Prostate gland (tissue), 2 donors: ENCODE results near the gene TBX5. TPM values are rescaled to one million over a fixed set of nuclear protein-coding genes. Genes with fewer than 3 reads are reported as not detected.

Source experiments
- DNase-seq: peaks from one replicate; pipeline ENCODE4 v3.0.0-alpha.2; 2019; ENCODE audit warnings: low spot score
- H3K27ac ChIP-seq, 2 donors: fragments of 200-600 bp; sonication (generic); 2 replicates each; pipeline ENCODE4 v1.5.1; 2017 to 2019
- H3K27me3 ChIP-seq: fragments of 200-600 bp; sonication (generic); replicated peaks from 2 replicates; pipeline ENCODE4 v1.5.1; 2019; ENCODE audit not compliant: insufficient read depth
- H3K36me3 ChIP-seq, 2 donors: fragments of 200-600 bp; sonication (generic); 1 replicate in 1 of 2; 2 replicates in 1 of 2; pipeline versions ENCODE4 v1.5.1 to v1.8.1; 2017 to 2019
- H3K4me1 ChIP-seq: fragments of 200-600 bp; sonication (generic); replicated peaks from 2 replicates; pipeline ENCODE4 v1.5.1; 2019
- H3K4me3 ChIP-seq, 2 donors: fragments of 200-600 bp; sonication (generic); 2 replicates each; pipeline ENCODE4 v1.5.1; 2017 to 2019
- H3K9me3 ChIP-seq: fragments of 200-600 bp; sonication (generic); 2 replicates; pipeline ENCODE4 v1.5.1; 2017
- POLR2A ChIP-seq: fragments of 450-650 bp; IDR thresholded peaks from one replicate; pipeline ENCODE4 v1.6.1; 2016; ENCODE audit warnings: antibody characterized with exemption, mild to moderate bottlenecking
- POLR2AphosphoS5 ChIP-seq: sonication (generic); formaldehyde crosslinking; IDR thresholded peaks from one replicate; pipeline ENCODE4 v1.6.1; 2017; ENCODE audit warnings: antibody characterized with exemption
- WGBS: methylation state at CpG from one replicate; pipeline ENCODE4 v1.1.5; 2018; 5-methylcytosine and 5-hydroxymethylcytosine counted together
- intact Hi-C: fragments of 100-400 bp; cut with DNase I; formaldehyde crosslinking; loops from one replicate; pipeline ENCODE4 v1.14.2; 2022
- total RNA-seq, 2 donors: library from RNA; depleted of rRNA; stranded (reverse); fragments of >200 nt; gene quantifications; one replicate each; pipeline ENCODE4 v1.1.0, GENCODE V29; 2016
- TF ChIP-seq, protein P1 (sequence below), 4 experiments: fragments of 200-600 bp in 2 of 4; fragments of 450-650 bp in 2 of 4; sonication (generic) in 2 of 4; IDR thresholded peaks; 1 replicate in 3 of 4; 2 replicates in 1 of 4; pipeline ENCODE4 v1.5.1; 2016 to 2019; ENCODE audit warnings: antibody characterized with exemption in 4 of 4, mild to moderate bottlenecking in 2 of 4, moderate library complexity in 2 of 4

TBX5 gene
- total RNA-seq, 2 donors from 2014 or later = 0.34 to 4.9 TPM

- H3K27ac ChIP-seq = no peak overlapping the region
- 6% methylated on average over 52 of the region's 54 CpGs for WGBS
- H3K27me3 ChIP-seq = peaks cover 53% of the 10 kb centered on the region
- H3K4me3 ChIP-seq = no peak overlapping the region
- no peaks in the 10 kb centered on the region for H3K4me1 ChIP-seq
- no peaks in the 10 kb centered on the region for H3K36me3 ChIP-seq
- intact Hi-C loops = no loop called here
- no peak for DNase-seq
- no peaks in the 10 kb centered on the region for H3K9me3 ChIP-seq
- TF ChIP-seq POLR2AphosphoS5 (no peak), POLR2A (no peak)
- TF ChIP-seq, protein P1, sequence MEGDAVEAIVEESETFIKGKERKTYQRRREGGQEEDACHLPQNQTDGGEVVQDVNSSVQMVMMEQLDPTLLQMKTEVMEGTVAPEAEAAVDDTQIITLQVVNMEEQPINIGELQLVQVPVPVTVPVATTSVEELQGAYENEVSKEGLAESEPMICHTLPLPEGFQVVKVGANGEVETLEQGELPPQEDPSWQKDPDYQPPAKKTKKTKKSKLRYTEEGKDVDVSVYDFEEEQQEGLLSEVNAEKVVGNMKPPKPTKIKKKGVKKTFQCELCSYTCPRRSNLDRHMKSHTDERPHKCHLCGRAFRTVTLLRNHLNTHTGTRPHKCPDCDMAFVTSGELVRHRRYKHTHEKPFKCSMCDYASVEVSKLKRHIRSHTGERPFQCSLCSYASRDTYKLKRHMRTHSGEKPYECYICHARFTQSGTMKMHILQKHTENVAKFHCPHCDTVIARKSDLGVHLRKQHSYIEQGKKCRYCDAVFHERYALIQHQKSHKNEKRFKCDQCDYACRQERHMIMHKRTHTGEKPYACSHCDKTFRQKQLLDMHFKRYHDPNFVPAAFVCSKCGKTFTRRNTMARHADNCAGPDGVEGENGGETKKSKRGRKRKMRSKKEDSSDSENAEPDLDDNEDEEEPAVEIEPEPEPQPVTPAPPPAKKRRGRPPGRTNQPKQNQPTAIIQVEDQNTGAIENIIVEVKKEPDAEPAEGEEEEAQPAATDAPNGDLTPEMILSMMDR (IDR thresholded peaks at IDR 0.05) = no peak
Observed at GRCh38 chr12:114440270-114441038, 34.5 kb upstream of the TBX5 start.

GRCh38 chr12:114439817-114440216 is 33.9 kb upstream of the TBX5 start:
- TF ChIP-seq, protein P1 (IDR thresholded peaks at IDR 0.05) = no peak
- TF ChIP-seq POLR2A (no peak), POLR2AphosphoS5 (no peak)
- DNase-seq = no peak
- WGBS = 5% methylated on average over 19 of the region's 19 CpGs
- intact Hi-C loops = no loop called here
- Histone ChIP-seq H3K4me1 (no peaks in the 10 kb centered on the region), H3K9me3 (no peaks in the 10 kb centered on the region), H3K27ac (no peak overlapping the region), H3K36me3 (no peaks in the 10 kb centered on the region), H3K27me3 (peaks cover 47% of the 10 kb centered on the region), H3K4me3 (no peak overlapping the region)

GRCh38 chr12:114439261-114439683 is 33.3 kb upstream of the TBX5 start:
- Histone ChIP-seq H3K27me3 (peaks cover 41% of the 10 kb centered on the region), H3K36me3 (no peaks in the 10 kb centered on the region), H3K27ac (no peak overlapping the region), H3K4me3 (no peak overlapping the region), H3K4me1 (no peaks in the 10 kb centered on the region), H3K9me3 (no peaks in the 10 kb centered on the region)
- TF ChIP-seq, protein P1 (IDR thresholded peaks at IDR 0.05) = no peak
- intact Hi-C loops = no loop called here
- no peak for DNase-seq
- 9% methylated on average over 25 of the region's 25 CpGs for WGBS

DNA sequence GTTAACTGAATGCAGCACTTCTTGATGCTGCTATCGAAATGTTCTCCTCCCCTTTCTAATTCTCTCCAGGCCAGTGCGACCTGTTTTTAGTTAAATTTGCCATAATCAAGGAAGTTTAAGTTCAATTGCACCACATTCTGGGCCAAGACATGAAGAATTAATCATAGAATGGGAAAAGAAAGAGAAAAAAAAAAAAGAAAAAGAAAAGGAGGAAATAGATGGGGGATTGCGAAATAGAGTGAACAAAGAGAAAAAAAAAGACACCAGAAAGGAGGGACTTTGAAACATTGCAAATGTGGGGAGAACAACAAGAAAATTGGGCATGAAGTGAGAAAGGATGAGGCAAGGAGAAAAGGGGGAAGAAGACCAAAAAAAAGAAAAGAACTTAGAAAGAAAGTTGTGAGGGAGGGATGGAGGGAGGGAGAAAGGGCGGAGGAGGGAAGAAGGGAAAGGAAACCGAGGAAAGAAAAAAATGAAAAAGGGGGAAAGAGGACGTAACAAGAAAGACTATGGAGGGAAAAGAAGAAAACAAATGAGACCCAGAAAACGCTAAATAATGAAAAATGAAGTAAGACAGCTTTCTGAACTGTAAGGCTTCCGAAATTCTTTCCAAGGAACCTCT is 32.8 kb upstream of the TBX5 start:
- DNase-seq = no peak
- Histone ChIP-seq H3K4me3 (no peak overlapping the region), H3K9me3 (no peaks in the 10 kb centered on the region), H3K36me3 (no peaks in the 10 kb centered on the region), H3K27me3 (peaks cover 37% of the 10 kb centered on the region), H3K4me1 (no peaks in the 10 kb centered on the region), H3K27ac (no peak overlapping the region)
- 13% methylated on average over 8 of the region's 8 CpGs for WGBS
- intact Hi-C loops = no loop called here
- TF ChIP-seq, protein P1 (IDR thresholded peaks at IDR 0.05) = no peak

- no peak for DNase-seq
- no peaks in the 10 kb centered on the region for H3K9me3 ChIP-seq
- intact Hi-C loops = no loop called here
- peaks cover 22% of the 10 kb centered on the region for H3K27me3 ChIP-seq
- no peak overlapping the region for H3K4me3 ChIP-seq
- 68% methylated on average over 3 of the region's 3 CpGs for WGBS
- no peak overlapping the region for H3K27ac ChIP-seq
- no peaks in the 10 kb centered on the region for H3K4me1 ChIP-seq
- TF ChIP-seq, protein P1 (IDR thresholded peaks at IDR 0.05) = no peak
- H3K36me3 ChIP-seq = no peaks in the 10 kb centered on the region
Observed at GRCh38 chr12:114434341-114434740, 28.4 kb upstream of the TBX5 start.
